Sigmoid colon (tissue), 3 donors: Measurements from ENCODE around the gene RHBG.

Source experiments
- POLR2A ChIP-seq, 2 donors: fragments of 450-650 bp; IDR thresholded peaks; one replicate each; pipeline ENCODE4 v1.6.1; 2016; ENCODE audit warnings: antibody characterized with exemption in 2 of 2, mild to moderate bottlenecking in 2 of 2, moderate library complexity in 2 of 2
- TF ChIP-seq, protein P1 (sequence below), 4 experiments: fragments of 450-650 bp in 3 of 4; fragments of 200-600 bp in 1 of 4; IDR thresholded peaks; one replicate each; pipeline ENCODE4 v1.5.1; 2016 to 2019; ENCODE audit warnings: antibody characterized with exemption in 4 of 4, mild to moderate bottlenecking in 3 of 4, moderate library complexity in 2 of 4

GRCh38 chr1:156392452-156392853, 23.4 kb downstream of the RHBG start:
- TF ChIP-seq, protein P1, sequence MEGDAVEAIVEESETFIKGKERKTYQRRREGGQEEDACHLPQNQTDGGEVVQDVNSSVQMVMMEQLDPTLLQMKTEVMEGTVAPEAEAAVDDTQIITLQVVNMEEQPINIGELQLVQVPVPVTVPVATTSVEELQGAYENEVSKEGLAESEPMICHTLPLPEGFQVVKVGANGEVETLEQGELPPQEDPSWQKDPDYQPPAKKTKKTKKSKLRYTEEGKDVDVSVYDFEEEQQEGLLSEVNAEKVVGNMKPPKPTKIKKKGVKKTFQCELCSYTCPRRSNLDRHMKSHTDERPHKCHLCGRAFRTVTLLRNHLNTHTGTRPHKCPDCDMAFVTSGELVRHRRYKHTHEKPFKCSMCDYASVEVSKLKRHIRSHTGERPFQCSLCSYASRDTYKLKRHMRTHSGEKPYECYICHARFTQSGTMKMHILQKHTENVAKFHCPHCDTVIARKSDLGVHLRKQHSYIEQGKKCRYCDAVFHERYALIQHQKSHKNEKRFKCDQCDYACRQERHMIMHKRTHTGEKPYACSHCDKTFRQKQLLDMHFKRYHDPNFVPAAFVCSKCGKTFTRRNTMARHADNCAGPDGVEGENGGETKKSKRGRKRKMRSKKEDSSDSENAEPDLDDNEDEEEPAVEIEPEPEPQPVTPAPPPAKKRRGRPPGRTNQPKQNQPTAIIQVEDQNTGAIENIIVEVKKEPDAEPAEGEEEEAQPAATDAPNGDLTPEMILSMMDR (IDR thresholded peaks at IDR 0.05) = no peak
- no peak for TF ChIP-seq POLR2A (IDR thresholded peaks at IDR 0.05)
